Fibroblast of lung (primary cell): ENCODE data around the gene ATP10B.

ENCODE experiments used
- EZH2 ChIP-seq: IDR thresholded peaks from 2 replicates; pipeline ENCODE4 v1.5.1; 2012; ENCODE audit warnings: low read length, control low read depth, mild to moderate bottlenecking; ENCODE audit errors: missing control alignments
- TF ChIP-seq, protein P1 (sequence below), 2 donors: IDR thresholded peaks in 1 of 2; conservative IDR thresholded peaks in 1 of 2; 1 replicate in 1 of 2; 2 replicates in 1 of 2; pipeline ENCODE4 v1.5.1; 2011 to 2012; ENCODE audit warnings: low read length in 2 of 2, control low read depth in 1 of 2, inconsistent platforms in 1 of 2, low read depth in 1 of 2, mild to moderate bottlenecking in 1 of 2

DNA sequence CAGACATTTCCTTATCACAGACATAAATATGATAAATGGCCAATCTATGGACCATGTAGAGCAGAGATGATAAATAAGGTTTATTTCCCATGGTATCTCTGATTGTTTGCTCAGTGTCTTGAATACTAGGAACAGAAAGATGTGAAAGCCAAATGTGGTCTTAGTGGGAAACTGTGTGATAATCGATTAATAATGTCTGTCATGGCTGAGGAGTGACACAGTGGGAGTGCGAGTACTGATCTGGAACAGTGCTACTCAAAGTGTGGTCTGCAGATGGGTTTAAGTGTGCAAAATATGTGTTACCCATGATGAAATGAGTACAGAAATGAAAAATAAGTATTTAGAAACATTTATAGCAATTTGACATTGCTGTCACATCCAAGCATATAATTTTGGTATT is 337.8 kb downstream of the ATP10B start:
- TF ChIP-seq, protein P1, sequence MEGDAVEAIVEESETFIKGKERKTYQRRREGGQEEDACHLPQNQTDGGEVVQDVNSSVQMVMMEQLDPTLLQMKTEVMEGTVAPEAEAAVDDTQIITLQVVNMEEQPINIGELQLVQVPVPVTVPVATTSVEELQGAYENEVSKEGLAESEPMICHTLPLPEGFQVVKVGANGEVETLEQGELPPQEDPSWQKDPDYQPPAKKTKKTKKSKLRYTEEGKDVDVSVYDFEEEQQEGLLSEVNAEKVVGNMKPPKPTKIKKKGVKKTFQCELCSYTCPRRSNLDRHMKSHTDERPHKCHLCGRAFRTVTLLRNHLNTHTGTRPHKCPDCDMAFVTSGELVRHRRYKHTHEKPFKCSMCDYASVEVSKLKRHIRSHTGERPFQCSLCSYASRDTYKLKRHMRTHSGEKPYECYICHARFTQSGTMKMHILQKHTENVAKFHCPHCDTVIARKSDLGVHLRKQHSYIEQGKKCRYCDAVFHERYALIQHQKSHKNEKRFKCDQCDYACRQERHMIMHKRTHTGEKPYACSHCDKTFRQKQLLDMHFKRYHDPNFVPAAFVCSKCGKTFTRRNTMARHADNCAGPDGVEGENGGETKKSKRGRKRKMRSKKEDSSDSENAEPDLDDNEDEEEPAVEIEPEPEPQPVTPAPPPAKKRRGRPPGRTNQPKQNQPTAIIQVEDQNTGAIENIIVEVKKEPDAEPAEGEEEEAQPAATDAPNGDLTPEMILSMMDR (conservative IDR thresholded peaks at IDR 0.05 in 1 of 2, IDR thresholded peaks at IDR 0.05 in 1 of 2; ENCODE audit: low read depth in 1 of 2, low read length in 2 of 2) = no peak
- no peak for TF ChIP-seq EZH2
